Aorta (tissue), 5 donors: Measurements from ENCODE around the gene LILRA2. TPM values are rescaled to one million over a fixed set of nuclear protein-coding genes. Genes with fewer than 3 reads are reported as not detected.
A peak's percentile ranks its signal among the peaks of the same experiment; 100 is the strongest.
"Not testable (repeated sequence)": the region's sequence is repeated elsewhere in the genome, so short reads cannot be mapped to it uniquely, and the experiment has no call there.

Source experiments
- ATAC-seq: fragments of 200-7000 bp; cut with Tn5 transposase; one replicate; pipeline ENCODE4 v1.9.1; 2022; ENCODE audit warnings: moderate library complexity; ENCODE audit not compliant: low FRiP score
- DNase-seq, 2 donors: peaks; one replicate each; pipeline ENCODE4 v3.0.0-alpha.2; 2020
- H3K27ac ChIP-seq, 2 donors: one replicate each; pipeline ENCODE4 v1.5.1; 2013; ENCODE audit warnings: low read length in 2 of 2, mild to moderate bottlenecking in 2 of 2, moderate library complexity in 2 of 2, control low read depth in 1 of 2, inconsistent platforms in 1 of 2, low read depth in 1 of 2
- H3K27me3 ChIP-seq, 2 donors: one replicate each; pipeline ENCODE4 v1.6.1; 2013; ENCODE audit warnings: control low read depth in 1 of 2, low read length in 1 of 2, mild to moderate bottlenecking in 1 of 2, moderate library complexity in 1 of 2; ENCODE audit not compliant: insufficient read depth in 2 of 2, control insufficient read depth in 1 of 2
- H3K36me3 ChIP-seq, 2 donors: one replicate each; pipeline ENCODE4 v1.6.1; 2013; ENCODE audit warnings: control low read depth in 1 of 2, low read length in 1 of 2, mild to moderate bottlenecking in 1 of 2; ENCODE audit not compliant: insufficient read depth in 2 of 2, control insufficient read depth in 1 of 2
- H3K4me1 ChIP-seq, 2 donors: one replicate each; pipeline ENCODE4 v1.6.1; 2013; ENCODE audit warnings: low read length in 2 of 2, control low read depth in 1 of 2, mild to moderate bottlenecking in 1 of 2, moderate library complexity in 1 of 2; ENCODE audit not compliant: insufficient read depth in 2 of 2, control insufficient read depth in 1 of 2
- H3K4me3 ChIP-seq, 2 donors: one replicate each; pipeline ENCODE4 v1.5.1; 2013; ENCODE audit warnings: low read length in 2 of 2, control low read depth in 1 of 2, mild to moderate bottlenecking in 1 of 2
- H3K9me3 ChIP-seq: one replicate; pipeline ENCODE4 v1.6.1; 2013; ENCODE audit warnings: mild to moderate bottlenecking, low read length; ENCODE audit not compliant: control insufficient read depth
- WGBS, 2 donors: extraction: QIAGEN DNeasy Blood & Tissue Kit; methylation state at CpG; one replicate each; pipeline ENCODE4 v1.1.7; 2013; 5-methylcytosine and 5-hydroxymethylcytosine counted together
- intact Hi-C, 2 donors: fragments of 100-400 bp; cut with DNase I; formaldehyde crosslinking; loops; one replicate each; pipeline versions ENCODE4 v1.14.2 to v1.15.0; 2022
- polyA plus RNA-seq, 2 donors: library from polyadenylated mRNA; stranded (reverse); fragments of 200-250 nt; gene quantifications; one replicate each; pipeline ENCODE4 v1.2.3, GENCODE V29; 2013
- total RNA-seq, 2 donors: library from RNA; stranded (reverse); fragmentation: NEBNext Ultra II Directional; extraction: Animal tissue kit (Norgen Biotek cat#: 25700); gene quantifications; one replicate each; pipeline ENCODE4 v1.2.1, GENCODE V29; 2021
- donor health status: healthy with polysubstance abuse.
- donor health status: Bipolar disorder and iron deficiency.
- donor health status: DM: no; HTN: no; CAD: no.
- donor health status: DM: no; HTN: no; CAD: no.
- donor health status: DM: yes; HTN: yes; CAD: no.

LILRA2 gene
- total and polyA plus RNA-seq, 4 donors, result 2.3 to 10.1 (median 3.6) TPM

DNA sequence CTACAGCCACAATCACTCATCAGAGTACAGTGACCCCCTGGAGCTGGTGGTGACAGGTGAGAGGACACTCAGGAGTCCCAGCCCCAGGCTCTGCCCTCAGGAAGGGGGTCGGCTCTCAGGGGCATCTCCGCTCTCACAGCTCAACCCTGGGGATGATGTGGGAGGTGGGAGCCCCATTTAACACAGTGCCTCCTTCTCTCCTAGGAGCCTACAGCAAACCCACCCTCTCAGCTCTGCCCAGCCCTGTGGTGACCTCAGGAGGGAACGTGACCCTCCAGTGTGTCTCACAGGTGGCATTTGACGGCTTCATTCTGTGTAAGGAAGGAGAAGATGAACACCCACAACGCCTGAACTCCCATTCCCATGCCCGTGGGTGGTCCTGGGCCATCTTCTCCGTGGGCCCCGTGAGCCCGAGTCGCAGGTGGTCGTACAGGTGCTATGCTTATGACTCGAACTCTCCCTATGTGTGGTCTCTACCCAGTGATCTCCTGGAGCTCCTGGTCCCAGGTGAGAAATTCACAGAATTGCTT is 1.0 kb downstream of the LILRA2 start:
- ATAC-seq, result peak; percentile 25
- intact Hi-C loops, result loop anchor here in 1 of 2 donors (10.0 kb wide), 1 partner anchor 280 kb away; no protein-coding TSS in a partner anchor

GRCh38 chr19:54575205-54575604 is 1.6 kb downstream of the LILRA2 start:
- H3K27me3 ChIP-seq, H3K4me3 ChIP-seq, H3K36me3 ChIP-seq, ATAC-seq, H3K27ac ChIP-seq, DNase-seq, H3K4me1 ChIP-seq, H3K9me3 ChIP-seq: not testable (repeated sequence)
- intact Hi-C loops, result loop anchor here in 1 of 2 donors (10.0 kb wide), 1 partner anchor 280 kb away; no protein-coding TSS in a partner anchor
- WGBS, 2 donors, result 75 to 89% methylated on average over 9 of the region's 9 CpGs

More for the DNA sequence above, 1.0 kb downstream of the LILRA2 start:
- 71 to 77% methylated on average over 12 of the region's 12 CpGs for WGBS, 2 donors
- no peak for DNase-seq
- no peaks in the 10 kb centered on the region for H3K9me3 ChIP-seq
- H3K4me3 ChIP-seq, result no peak overlapping the region
- H3K27ac ChIP-seq, result no peak overlapping the region
- H3K27me3 ChIP-seq, result no peaks in the 10 kb centered on the region
- H3K4me1 ChIP-seq, result no peaks in the 10 kb centered on the region
- H3K36me3 ChIP-seq, result no peaks in the 10 kb centered on the region

DNA sequence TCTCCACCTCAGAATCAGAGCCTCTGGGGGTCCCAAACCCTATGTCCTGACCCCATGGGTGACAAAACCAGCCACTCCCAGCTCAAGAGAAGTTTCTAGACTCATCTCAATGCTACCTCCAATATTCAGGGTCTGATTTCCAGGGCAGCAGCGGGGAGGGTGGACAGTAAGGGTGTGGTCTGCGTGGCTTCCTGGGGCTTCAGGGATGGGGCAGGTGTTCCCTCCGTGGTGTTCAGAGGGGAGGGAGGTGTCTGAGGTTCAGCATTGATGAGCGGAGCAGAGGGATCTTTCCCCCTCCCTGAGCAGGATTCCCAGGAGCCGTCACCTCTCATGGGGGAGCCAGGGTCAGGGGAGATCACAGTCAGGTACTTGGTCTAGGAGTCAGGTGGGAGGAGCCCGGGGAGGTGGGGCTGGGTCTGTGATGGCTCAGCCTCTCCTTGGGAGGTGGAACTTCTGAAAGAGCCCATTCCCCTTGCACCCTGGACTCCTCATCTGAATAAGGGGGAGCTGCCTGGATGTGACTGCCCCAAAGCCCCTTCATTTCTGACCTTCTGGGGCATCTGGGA is 2.9 kb downstream of the LILRA2 start:
- intact Hi-C loops, result loop anchor here in 1 of 2 donors (10.0 kb wide), 1 partner anchor 282 kb away; no protein-coding TSS in a partner anchor
- WGBS, 2 donors, result 68 to 75% methylated on average over 6 of the region's 6 CpGs
- no peaks in the 10 kb centered on the region for H3K4me1 ChIP-seq
- DNase-seq (no peak), ATAC-seq (peak; percentile 67)
- H3K9me3 ChIP-seq, result no peaks in the 10 kb centered on the region
- H3K27me3 ChIP-seq, result no peaks in the 10 kb centered on the region
- no peak overlapping the region for H3K4me3 ChIP-seq
- no peak overlapping the region for H3K27ac ChIP-seq
- no peaks in the 10 kb centered on the region for H3K36me3 ChIP-seq

DNA sequence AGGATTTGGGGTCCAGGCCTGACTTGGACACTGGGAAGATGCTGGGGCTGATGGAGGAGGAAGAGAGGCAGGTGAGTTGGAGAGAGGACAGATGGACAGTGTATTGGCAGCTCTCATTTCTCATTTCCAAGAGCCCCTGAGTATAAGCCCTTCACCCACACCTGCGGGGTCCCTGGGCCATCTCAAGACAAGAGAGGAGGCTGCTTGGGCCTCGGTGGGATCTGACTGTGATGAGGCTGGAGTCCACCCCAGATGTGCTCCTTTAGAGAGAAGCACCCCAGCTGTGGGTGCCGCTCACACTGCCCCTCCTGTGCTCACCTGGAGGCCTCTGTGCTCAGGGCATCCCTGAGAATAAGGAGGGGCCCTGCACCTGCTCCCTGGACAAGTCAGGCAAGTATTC is 3.7 kb downstream of the LILRA2 start:
- H3K9me3 ChIP-seq, result no peaks in the 10 kb centered on the region
- ATAC-seq (no peak), DNase-seq (no peak)
- 73 to 82% methylated on average over 3 of the region's 3 CpGs for WGBS, 2 donors
- H3K27ac ChIP-seq, result no peak overlapping the region
- H3K36me3 ChIP-seq, result no peaks in the 10 kb centered on the region
- H3K4me3 ChIP-seq, result no peak overlapping the region
- no peaks in the 10 kb centered on the region for H3K4me1 ChIP-seq
- H3K27me3 ChIP-seq, result no peaks in the 10 kb centered on the region
- intact Hi-C loops, result loop anchor here in 1 of 2 donors (10.0 kb wide), 1 partner anchor 283 kb away; no protein-coding TSS in a partner anchor

- not testable (repeated sequence) for H3K36me3 ChIP-seq, ATAC-seq, H3K4me3 ChIP-seq, H3K27me3 ChIP-seq, H3K27ac ChIP-seq, H3K9me3 ChIP-seq, DNase-seq, H3K4me1 ChIP-seq
- intact Hi-C loops, result loop anchor here in 1 of 2 donors (10.0 kb wide), 1 partner anchor 283 kb away; no protein-coding TSS in a partner anchor
- 84 to 85% methylated on average over 5 of the region's 5 CpGs for WGBS, 2 donors
Observed at GRCh38 chr19:54578268-54578667, 4.7 kb downstream of the LILRA2 start.

DNA sequence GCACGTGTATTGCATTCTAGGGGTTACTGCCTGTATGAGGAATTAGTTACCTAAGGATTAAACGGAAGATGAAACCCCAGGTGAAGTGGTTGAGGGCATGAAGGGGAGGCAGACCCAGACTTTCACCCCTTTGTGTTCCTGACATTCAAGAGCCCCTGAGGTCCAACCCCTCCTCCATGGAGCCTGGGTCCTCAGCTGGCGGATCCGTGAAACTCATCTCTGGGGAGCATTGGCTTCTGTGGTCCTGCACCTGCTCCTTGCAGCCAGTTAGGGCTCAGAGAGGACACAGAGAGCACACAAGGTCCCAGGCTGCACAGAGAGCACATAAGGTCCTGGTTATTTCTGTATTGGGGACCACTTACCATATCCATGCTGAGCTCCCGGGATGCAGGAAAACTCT is 12.8 kb downstream of the LILRA2 start:
- H3K36me3 ChIP-seq, result no peaks in the 10 kb centered on the region
- DNase-seq (no peak), ATAC-seq (no peak)
- WGBS, 2 donors, result 67 to 73% methylated on average over 5 of the region's 5 CpGs
- no peaks in the 10 kb centered on the region for H3K4me1 ChIP-seq
- H3K27ac ChIP-seq, result no peak overlapping the region
- H3K9me3 ChIP-seq, result peaks cover 5% of the 10 kb centered on the region
- intact Hi-C loops, result no loop called here
- peaks cover 0 to 2% of the 10 kb centered on the region in 2 donors for H3K27me3 ChIP-seq
- H3K4me3 ChIP-seq, result no peak overlapping the region

DNA sequence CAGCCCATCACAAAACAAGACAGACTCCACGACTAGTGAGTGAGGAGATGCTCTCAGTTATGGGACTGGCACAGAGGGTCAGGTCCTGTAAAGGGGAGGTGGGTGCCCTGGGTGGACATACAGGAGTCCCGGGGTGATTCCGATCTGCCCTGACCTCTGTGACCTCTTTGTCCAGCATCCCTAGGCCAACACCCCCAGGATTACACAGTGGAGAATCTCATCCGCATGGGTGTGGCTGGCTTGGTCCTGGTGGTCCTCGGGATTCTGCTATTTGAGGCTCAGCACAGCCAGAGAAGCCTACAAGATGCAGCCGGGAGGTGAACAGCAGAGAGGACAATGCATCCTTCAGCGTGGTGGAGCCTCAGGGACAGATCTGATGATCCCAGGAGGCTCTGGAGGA is 13.4 kb downstream of the LILRA2 start:
- H3K4me3 ChIP-seq, result no peak overlapping the region
- peaks cover 0 to 2% of the 10 kb centered on the region in 2 donors for H3K27me3 ChIP-seq
- no peaks in the 10 kb centered on the region for H3K4me1 ChIP-seq
- 64 to 70% methylated on average over 7 of the region's 7 CpGs for WGBS, 2 donors
- peaks cover 5% of the 10 kb centered on the region for H3K9me3 ChIP-seq
- DNase-seq, result no peak
- H3K36me3 ChIP-seq, result no peaks in the 10 kb centered on the region
- intact Hi-C loops, result no loop called here
- no peak overlapping the region for H3K27ac ChIP-seq
- no peak for ATAC-seq

- not testable (repeated sequence) for DNase-seq, H3K4me3 ChIP-seq, ATAC-seq
Observed at GRCh38 chr19:54593445-54593844, 19.9 kb downstream of the LILRA2 start, which contains the start of gene LILRA1. TSS of gene LILRA1 (plus strand) at chr19:54593632. CDS start at chr19:54594245, 613 bp downstream.

More at GRCh38 chr19:54593445-54593844, 19.9 kb downstream of the LILRA2 start, which contains the start of gene LILRA1:
- intact Hi-C loops, H3K4me1 ChIP-seq, H3K9me3 ChIP-seq, H3K36me3 ChIP-seq, H3K27me3 ChIP-seq, H3K27ac ChIP-seq: not testable (repeated sequence)
- WGBS, 2 donors, result 69% methylated on average over 6 of the region's 6 CpGs
